ENCODE data around the gene TRIM31.
A peak's percentile ranks its signal among the peaks of the same experiment; 100 is the strongest.

TRIM31 gene

GRCh38 chr6:30101444-30102413, 11.2 kb downstream of the TRIM31 start (continued):
- TF ChIP-seq SCRT1 (tag by site-specific recombination; IDR thresholded peaks at IDR 0.05; ENCODE audit: borderline replicate concordance), result no peak; the same call in none of the 2 replicates
- no peak for TF ChIP-seq ZBTB7A (tag by site-specific recombination; IDR thresholded peaks at IDR 0.05; ENCODE audit: low read depth)
- no peak for TF ChIP-seq ZNF654 (tag by site-specific recombination; IDR thresholded peaks at IDR 0.05; ENCODE audit: low read depth)
- no peak for TF ChIP-seq GLI4 (tag by site-specific recombination; IDR thresholded peaks at IDR 0.05)
- no peak for TF ChIP-seq ZNF658 (tag by site-specific recombination; IDR thresholded peaks at IDR 0.05)
- no peak for TF ChIP-seq ZNF626 (tag by site-specific recombination; IDR thresholded peaks at IDR 0.05)
- no peak for TF ChIP-seq HIC1 (tag by site-specific recombination; IDR thresholded peaks at IDR 0.05)
- TF ChIP-seq ZNF155 (tag by site-specific recombination; IDR thresholded peaks at IDR 0.05), result no peak
- no peak for TF ChIP-seq ZNF398 (tag by site-specific recombination; IDR thresholded peaks at IDR 0.05)
- no peak for TF ChIP-seq ZNF704 (tag by site-specific recombination; IDR thresholded peaks at IDR 0.05)
- no peak for TF ChIP-seq MYNN (tag by site-specific recombination; IDR thresholded peaks at IDR 0.05; ENCODE audit: borderline replicate concordance)
- peak; percentile 90 for TF ChIP-seq ZBTB17 (tag by site-specific recombination; IDR thresholded peaks at IDR 0.05)
- TF ChIP-seq ZNF214 (tag by site-specific recombination; IDR thresholded peaks at IDR 0.05; ENCODE audit: borderline replicate concordance), result no peak
- no peak for TF ChIP-seq ZSCAN4 (tag by site-specific recombination; IDR thresholded peaks at IDR 0.05)
- no peak for TF ChIP-seq ZNF350 (tag by site-specific recombination; IDR thresholded peaks at IDR 0.05)
- TF ChIP-seq ZNF777 (tag by site-specific recombination; IDR thresholded peaks at IDR 0.05; ENCODE audit: borderline replicate concordance), result 0 out of 2 replicates have a peak, but pooled peaks have one; percentile 44
- TF ChIP-seq RBAK (tag by site-specific recombination; IDR thresholded peaks at IDR 0.05), result no peak
- TF ChIP-seq GFI1B (tag by site-specific recombination; IDR thresholded peaks at IDR 0.05), result no peak
- no peak for TF ChIP-seq MZF1 (tag by site-specific recombination; IDR thresholded peaks at IDR 0.05; ENCODE audit: borderline replicate concordance)
- no peak for TF ChIP-seq ZNF221 (tag by site-specific recombination; IDR thresholded peaks at IDR 0.05; ENCODE audit: borderline replicate concordance)
- TF ChIP-seq OSR2 (tag by site-specific recombination; IDR thresholded peaks at IDR 0.05), result peak; percentile 60
- no peak for TF ChIP-seq ZNF26 (tag by site-specific recombination; IDR thresholded peaks at IDR 0.05)
- no peak for TF ChIP-seq ZNF362 (tag by site-specific recombination; IDR thresholded peaks at IDR 0.05)
- TF ChIP-seq ZFHX2 (tag by site-specific recombination; conservative IDR thresholded peaks at IDR 0.05), result peak; percentile 38; the same call in 1 of the 2 replicates
- TF ChIP-seq ZNF335 (tag by site-specific recombination; conservative IDR thresholded peaks at IDR 0.05), result peak; percentile 72
- no peak for TF ChIP-seq ZNF416 (tag by site-specific recombination; IDR thresholded peaks at IDR 0.05)
- no peak for TF ChIP-seq TCF7L2 (IDR thresholded peaks at IDR 0.05; ENCODE audit: borderline replicate concordance, low read depth, low read length)
- no peak for TF ChIP-seq ZFP41 (tag by site-specific recombination; IDR thresholded peaks at IDR 0.05; ENCODE audit: borderline replicate concordance)
- TF ChIP-seq SP2 (tag by site-specific recombination; IDR thresholded peaks at IDR 0.05), result peak; percentile 85
- no peak for TF ChIP-seq SETDB1 (IDR thresholded peaks at IDR 0.05; ENCODE audit: insufficient read length, low read length)
- no peak for TF ChIP-seq YY1 (tag by site-specific recombination; IDR thresholded peaks at IDR 0.05)
